NCI-H345 treated with DMSO at 0.1 percent for 48 hours (cell line): ENCODE results near the gene TMEM126B.
"Not testable (repeated sequence)": the region's sequence is repeated elsewhere in the genome, so short reads cannot be mapped to it uniquely, and the experiment has no call there.

Experiments
- DNase-seq: peaks from one replicate; lab custom pipeline; 2025; ENCODE audit not compliant: unreplicated experiment; lab: John Stamatoyannopoulos, UW

TMEM126B gene

GRCh38 chr11:85647604-85648299 lies 19.4 kb downstream of the TMEM126B start, which contains the start of gene TMEM126A:
TSS of gene TMEM126A (plus strand) at chr11:85647967. CDS start at chr11:85650256, 2,289 bp downstream.
- DNase-seq, result peak; percentile 84

- no peak for DNase-seq
Observed at GRCh38 chr11:85651118-85651517, 22.7 kb downstream of the TMEM126B start.

GRCh38 chr11:85652786-85653447 lies 24.5 kb downstream of the TMEM126B start:
- DNase-seq, result no peak

DNA sequence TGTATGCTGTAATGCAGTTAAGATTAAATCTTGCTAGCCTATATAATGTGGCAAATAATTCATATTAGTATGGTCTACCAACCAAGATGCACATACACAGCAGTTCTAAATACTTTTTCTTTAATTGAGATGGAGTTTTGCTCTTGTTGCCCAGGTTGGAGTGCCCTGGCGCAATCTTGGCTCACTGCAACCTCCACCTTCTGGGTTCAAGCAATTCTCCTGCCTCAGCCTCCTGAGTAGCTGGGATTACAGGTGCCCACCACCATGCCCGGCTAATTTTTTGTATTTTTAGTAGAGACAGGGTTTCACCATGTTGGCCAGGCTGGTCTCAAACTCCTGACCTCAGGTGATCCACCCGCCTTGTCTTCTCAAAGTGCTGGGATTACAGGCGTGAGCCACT lies 25.9 kb downstream of the TMEM126B start:
- not testable (repeated sequence) for DNase-seq

DNA sequence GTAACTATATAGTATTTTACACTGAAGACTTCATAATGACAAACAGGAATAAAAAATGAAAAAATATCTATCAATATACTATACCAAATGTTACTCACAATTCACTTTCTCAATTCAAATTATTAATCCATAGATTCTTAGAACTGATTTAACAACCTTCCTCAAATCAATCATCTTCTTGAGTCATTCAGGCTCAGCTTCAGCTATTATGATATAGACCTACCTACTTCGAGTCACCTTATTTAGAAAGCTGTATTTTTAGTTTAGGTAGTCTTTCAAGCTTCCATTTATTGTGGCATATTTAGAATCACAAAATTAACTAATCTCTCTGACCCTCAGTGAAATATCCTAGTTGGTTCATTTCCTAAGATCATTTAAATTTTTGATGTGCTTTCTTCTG lies 28.4 kb downstream of the TMEM126B start:
- no peak for DNase-seq

- no peak for DNase-seq
Observed at GRCh38 chr11:85658180-85658579, 29.8 kb downstream of the TMEM126B start.

DNA sequence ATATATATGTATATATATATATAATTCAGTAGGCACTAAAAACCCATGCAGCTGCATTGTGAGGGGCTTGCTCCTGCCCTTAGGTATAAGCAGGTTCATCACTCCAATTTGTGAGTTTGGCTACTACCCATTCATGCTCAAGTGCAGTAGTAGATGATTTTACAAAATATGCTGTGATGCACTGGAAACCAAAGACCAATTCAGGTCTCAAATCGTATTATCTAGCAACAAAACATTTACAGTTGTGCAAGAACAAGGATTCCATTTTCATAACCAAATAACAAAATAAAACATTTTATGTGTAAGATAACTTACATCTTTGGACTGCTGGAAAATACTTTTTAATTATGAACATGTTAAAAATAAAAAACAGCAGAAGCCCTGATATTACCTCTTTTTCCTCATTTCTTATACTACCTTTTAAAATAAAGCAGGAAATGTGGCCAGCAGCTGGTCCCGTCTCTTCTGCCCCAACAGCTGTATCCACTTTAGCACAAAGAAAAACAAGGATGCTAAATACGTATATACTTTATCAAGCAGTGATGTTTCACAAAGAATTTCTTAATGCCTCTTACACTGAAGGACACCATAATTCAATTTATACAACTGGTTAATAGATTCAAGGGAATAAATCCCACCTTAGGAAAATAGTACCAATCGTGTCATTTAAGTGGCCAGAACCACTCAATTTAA lies 33.7 kb downstream of the TMEM126B start:
- DNase-seq, result no peak

DNA sequence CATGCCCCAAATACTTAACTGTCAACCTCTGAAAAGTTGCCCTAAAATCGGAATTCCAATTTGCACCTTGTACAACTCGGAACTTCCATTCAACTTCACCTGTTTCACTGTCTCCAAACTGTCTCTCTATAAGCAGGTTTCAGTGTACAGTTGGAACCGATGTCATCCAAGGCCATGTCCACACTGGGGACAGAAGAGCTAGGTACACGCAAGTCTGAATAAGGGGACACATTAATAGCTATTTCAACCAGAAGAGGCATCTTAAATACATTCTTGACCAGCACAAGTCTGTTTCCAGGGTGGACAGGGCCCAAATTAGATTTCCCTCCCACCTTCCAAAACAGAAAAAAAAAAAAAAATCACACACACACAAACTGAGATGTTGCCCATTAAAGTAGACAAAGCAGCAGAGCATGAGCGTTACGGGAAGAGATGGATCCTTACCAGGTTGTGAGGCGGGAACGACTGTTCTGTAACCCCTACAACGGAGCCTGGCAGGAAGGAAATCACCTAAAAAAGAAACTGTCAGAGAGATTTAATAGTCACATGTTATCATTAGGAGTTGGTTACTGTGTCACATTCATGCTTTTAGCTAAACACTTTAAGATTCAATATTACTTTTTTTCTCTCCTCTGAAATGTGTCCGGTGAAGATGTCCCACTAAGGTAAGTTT lies 34.8 kb downstream of the TMEM126B start:
- no peak for DNase-seq

DNA sequence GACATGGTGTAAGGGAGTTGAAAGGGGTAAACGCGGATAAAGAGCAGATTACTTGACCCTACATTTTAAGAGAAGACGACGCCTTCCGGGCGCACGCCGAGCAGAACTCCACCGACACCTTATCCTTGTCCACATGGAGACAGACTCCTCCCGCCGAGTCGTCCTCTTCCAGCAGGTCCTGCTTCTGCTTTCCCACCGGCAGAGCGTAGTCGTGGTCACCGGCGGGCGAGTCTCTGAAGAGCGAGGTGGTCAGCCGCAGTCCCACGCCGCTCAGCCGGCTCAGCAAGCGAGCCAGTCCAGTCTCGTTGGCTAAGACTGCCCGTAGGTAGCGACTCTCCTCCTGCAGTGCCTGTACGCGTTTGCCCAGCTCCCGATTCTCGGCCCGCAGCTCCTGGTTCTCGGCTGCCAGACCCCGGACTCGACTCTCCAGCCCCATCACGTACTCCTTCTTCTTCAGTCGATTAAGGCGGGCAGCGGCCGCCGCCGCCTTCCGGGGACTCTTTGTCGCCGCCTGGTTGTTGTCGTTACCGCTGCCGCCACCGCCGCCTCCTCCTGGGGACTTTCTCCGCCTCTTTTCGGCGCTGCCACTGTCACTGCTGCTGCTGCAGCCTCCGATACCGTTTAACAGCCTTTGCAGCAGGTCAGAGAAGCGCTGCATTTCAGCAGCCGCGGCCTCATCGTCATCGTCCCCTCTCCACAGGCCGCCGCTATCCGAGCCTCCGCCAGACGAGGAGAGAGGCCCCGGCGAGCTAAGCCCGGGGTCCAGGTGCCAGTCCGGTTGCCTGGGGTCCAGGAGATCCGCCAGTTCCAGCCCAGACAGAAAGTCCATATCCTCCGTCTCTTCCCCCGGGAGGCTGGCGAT lies 35.6 kb downstream of the TMEM126B start:
- peak; percentile 57 for DNase-seq

DNA sequence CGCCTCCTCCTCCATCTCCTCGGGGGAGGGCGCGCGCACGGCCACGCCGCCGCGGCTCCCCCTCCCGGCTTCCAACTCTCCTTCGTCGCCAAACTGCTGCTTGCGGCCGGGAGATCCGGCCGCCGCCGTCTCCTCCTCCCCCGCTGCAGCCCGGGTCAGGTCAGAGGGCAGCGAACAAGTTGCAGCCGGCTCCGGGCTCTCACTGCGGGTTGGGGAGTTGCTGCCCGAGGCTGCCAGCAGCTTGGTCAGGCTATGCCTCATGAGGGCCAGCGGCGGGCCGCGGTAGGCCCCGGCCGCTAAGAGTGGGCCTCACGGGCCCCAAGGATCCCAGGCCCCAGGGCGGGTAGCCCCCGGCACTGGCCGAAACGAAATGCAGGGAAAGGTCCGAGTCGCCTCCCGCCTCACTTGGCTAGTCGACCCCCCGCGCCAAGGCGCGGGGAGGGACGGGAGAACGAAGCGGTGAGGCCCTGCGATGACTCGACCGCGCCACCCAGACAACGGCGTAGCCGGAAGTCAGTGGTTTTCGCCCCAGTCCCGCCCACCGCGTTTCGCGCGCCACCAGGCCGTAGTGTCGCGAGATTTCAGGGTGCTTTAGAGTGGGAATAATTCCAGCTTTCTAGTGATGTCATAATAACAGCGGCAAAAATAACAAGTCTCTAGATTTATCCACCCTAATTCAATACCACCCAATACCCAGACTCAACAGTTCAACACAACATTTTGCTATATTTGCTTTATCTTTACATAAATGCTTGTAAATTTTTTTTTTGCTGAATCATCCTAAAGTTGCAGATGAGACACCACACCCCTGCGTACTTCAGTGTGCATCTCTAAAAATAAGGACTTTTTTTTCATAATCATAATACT lies 36.5 kb downstream of the TMEM126B start, which contains the start of gene CREBZF:
Gene CREBZF, minus strand, starts transcription at position 515 of the 867 bp plus-strand sequence. Its CDS starts 254 bp downstream, at position 261.
- peak; percentile 88 for DNase-seq

DNA sequence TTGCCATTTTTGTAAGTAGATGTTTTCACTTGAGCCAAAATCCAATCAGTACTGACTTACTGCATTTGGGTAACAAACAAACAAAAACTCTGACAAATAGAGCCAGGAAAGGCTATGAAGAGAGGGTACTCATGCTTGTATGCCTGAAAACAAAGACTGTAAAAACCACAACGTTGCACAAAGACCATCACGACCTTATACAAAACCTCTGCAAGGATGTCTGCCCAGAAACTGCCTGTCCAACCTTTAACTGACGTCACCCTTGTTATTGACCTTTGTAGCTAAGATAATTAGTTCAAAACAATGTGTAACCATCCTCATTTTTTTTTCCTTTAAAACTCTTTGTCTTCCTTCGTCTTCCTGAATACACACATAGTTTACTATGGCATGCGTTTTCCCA lies 37.3 kb downstream of the TMEM126B start:
- DNase-seq, result no peak

- DNase-seq, result no peak
Observed at GRCh38 chr11:85666687-85667086, 38.3 kb downstream of the TMEM126B start.

DNA sequence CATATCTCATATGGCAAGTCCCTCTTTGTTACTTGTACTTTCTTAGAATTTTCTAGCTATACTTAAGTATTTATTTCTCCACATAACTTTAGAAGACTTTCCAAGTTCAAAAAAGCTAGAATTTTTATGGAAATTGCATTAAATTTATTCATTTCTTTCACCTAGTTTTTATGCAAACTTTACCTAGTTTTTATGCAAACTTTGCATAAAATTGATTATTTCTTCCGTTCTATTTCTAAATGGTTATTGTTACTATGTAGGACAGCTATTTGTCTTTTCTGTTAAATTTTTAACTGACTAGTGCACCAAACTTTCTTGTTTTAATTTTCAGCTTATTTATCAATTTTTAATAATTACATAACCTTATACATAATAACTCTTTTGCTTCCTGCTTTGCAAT lies 39.8 kb downstream of the TMEM126B start:
- DNase-seq, result no peak

DNA sequence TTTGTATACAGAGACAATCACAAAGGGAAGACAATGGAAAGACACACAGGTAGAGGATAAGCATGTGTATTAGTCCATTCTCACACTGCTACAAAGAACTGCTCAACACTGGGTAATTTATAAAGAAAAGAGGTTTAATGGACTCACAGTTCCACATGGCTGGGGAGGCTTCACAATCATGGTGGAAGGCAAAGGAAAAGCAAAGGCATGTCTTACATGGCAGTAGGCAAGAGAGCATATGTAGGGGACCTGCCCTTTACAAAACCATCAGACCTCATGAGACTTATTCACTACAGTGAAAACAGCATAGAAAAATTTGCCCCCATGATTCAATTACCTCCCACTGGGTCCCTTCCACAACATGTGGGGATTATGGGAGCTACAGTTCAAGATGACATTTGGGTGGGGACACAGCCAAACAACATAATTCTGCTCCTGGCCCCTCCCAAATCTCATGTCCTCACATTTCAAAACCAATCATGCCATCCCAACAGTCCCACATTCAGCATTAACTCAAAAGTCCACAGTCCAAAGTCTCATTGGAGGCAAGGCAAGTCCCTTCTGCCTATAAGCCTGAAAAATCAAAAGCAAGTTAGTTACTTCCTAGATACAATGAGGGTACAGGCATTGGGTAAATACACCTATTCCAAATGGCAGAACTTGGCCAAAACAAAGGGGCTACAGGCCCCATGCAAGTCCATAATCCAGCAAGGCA lies 42.7 kb downstream of the TMEM126B start:
- not testable (repeated sequence) for DNase-seq

- DNase-seq, result no peak
Observed at GRCh38 chr11:85672105-85672902, 43.9 kb downstream of the TMEM126B start.

DNA sequence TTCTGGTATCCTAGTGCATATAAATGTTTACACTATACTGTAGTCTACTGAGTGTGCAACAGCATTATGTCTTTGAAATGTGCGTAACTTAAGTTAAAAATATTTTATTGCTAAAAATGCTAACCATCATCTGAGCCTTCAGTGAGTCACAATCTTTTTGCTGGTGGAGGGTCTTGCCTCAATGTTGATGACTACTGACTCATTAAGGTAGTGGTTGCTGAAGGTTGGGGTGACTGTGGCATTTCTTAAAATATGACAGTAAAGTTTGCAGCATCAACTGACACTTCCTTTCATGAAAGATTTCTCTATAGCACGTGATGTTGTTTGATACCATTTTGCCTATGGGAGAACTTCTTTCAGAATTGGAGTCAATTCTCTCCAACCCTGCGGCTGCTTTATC lies 45.0 kb downstream of the TMEM126B start:
- no peak for DNase-seq

DNA sequence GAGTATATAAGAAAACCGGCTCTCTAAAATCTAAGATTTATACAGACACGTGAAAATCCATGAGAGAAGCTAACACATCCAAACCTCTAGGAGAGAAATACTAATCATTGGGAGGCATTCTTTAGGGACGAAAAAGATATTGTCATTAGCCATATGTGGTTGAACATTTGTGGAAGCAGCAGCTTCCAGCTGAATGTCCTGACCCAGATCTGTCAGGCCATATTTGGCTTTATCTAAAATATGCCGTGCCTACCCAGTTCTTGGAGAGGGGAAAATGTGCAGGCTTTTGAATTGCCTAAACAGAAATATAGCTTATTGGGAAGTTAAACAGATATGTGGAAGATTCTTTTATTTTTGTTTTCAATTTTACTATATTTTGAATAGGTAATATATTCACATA lies 51.2 kb downstream of the TMEM126B start:
- no peak for DNase-seq

DNA sequence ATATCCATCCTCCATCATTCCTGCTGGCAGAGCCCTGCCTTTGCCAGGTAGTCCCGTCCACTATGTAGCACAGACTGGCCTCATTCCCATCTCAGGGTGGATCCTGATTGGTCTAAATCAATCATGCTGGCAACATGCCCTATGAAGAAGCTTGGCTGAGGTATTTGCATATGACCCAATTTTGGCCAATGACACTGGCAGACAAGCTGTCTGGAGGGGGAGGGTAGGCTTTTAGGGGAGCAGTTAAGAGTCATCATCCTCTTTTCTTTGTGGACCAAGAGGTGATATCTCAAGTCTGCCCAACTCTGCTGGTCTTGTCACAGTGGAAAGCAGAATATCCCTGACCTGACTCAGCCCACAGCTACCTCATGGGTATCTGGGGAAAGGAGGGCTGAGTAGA lies 52.5 kb downstream of the TMEM126B start:
- DNase-seq, result no peak
